Stimulated activated CD8-positive, alpha-beta memory T cell treated with anti-CD3 and anti-CD28 coated beads, Interleukin-7, amount 100 ng/mL, for 24 hours (primary cell): ENCODE measurements around the gene RPL6.
A peak's percentile ranks its signal among the peaks of the same experiment; 100 is the strongest.
"Not testable (repeated sequence)": the region's sequence is repeated elsewhere in the genome, so short reads cannot be mapped to it uniquely, and the experiment has no call there.

Experiments used
- DNase-seq: peaks from one replicate; pipeline ENCODE4 v3.0.0-alpha.2; 2020; ENCODE audit warnings: low read depth

The RPL6 gene

GRCh38 chr12:112419297-112420133 is 10.1 kb upstream of the RPL6 start:
- DNase-seq: peak; percentile 15

- DNase-seq: peak; percentile 87
Observed at GRCh38 chr12:112418608-112419296, 9.3 kb upstream of the RPL6 start, which contains the start of gene PTPN11. Gene PTPN11 (plus strand): TSS chr12:112418947. CDS start chr12:112419112, 165 bp downstream.

- no peak for DNase-seq
Observed at GRCh38 chr12:112418273-112418607, 8.8 kb upstream of the RPL6 start.

GRCh38 chr12:112415457-112415856 is 6.1 kb upstream of the RPL6 start:
- DNase-seq: not testable (repeated sequence)

GRCh38 chr12:112413855-112414625 is 4.6 kb upstream of the RPL6 start:
- DNase-seq: no peak

- no peak for DNase-seq
Observed at GRCh38 chr12:112409906-112410244, 470 bp upstream of the RPL6 start.

- no peak for DNase-seq
Observed at GRCh38 chr12:112408621-112409020, 784 bp downstream of the RPL6 start.

GRCh38 chr12:112407683-112408082 is 1.7 kb downstream of the RPL6 start:
- not testable (repeated sequence) for DNase-seq

GRCh38 chr12:112406519-112407488 is 2.6 kb downstream of the RPL6 start:
- DNase-seq: no peak

GRCh38 chr12:112401903-112402498 is 7.4 kb downstream of the RPL6 start:
- no peak for DNase-seq

- DNase-seq: no peak
Observed at GRCh38 chr12:112401054-112401453, 8.4 kb downstream of the RPL6 start.

- DNase-seq: no peak
Observed at GRCh38 chr12:112393328-112393727, 16.1 kb downstream of the RPL6 start.

- DNase-seq: not testable (repeated sequence)
Observed at GRCh38 chr12:112389922-112390654, 19.3 kb downstream of the RPL6 start.

GRCh38 chr12:112389228-112389627 is 20.2 kb downstream of the RPL6 start:
- DNase-seq: no peak

- DNase-seq: no peak
Observed at GRCh38 chr12:112386726-112387125, 22.7 kb downstream of the RPL6 start.

GRCh38 chr12:112382866-112383265 is 26.5 kb downstream of the RPL6 start:
- no peak for DNase-seq

GRCh38 chr12:112381883-112382796 is 27.3 kb downstream of the RPL6 start, which contains the start of gene HECTD4:
Gene HECTD4 (minus strand): TSS chr12:112382431. CDS start chr12:112382128, 303 bp downstream.
- DNase-seq: peak; percentile 89

GRCh38 chr12:112381406-112381882 is 28.0 kb downstream of the RPL6 start:
- DNase-seq: no peak
